EL (cell line): Measurements from ENCODE around the gene GCH1.

Experiments
- DNase-seq: peaks from one replicate; pipeline ENCODE4 v3.0.0-alpha.2; 2016

The GCH1 gene

GRCh38 chr14:54794159-54794558 lies 108.5 kb downstream of the GCH1 start:
- DNase-seq = no peak

- DNase-seq = no peak
These were observed 110.3 kb downstream of the GCH1 start for GRCh38 chr14:54792288-54792687.
